ENCODE measurements around the gene EPS15.
"Not testable (repeated sequence)": the region's sequence is repeated elsewhere in the genome, so short reads cannot be mapped to it uniquely, and the experiment has no call there.

The EPS15 gene

GRCh38 chr1:51433269-51433971, 85.6 kb downstream of the EPS15 start:
- no peak for DNase-seq (ENCODE audit: low read depth in 2 of 2, low spot score in 1 of 2)

GRCh38 chr1:51432146-51432545, 86.9 kb downstream of the EPS15 start:
- DNase-seq (ENCODE audit: low read depth in 2 of 2, low spot score in 1 of 2): no peak

DNA sequence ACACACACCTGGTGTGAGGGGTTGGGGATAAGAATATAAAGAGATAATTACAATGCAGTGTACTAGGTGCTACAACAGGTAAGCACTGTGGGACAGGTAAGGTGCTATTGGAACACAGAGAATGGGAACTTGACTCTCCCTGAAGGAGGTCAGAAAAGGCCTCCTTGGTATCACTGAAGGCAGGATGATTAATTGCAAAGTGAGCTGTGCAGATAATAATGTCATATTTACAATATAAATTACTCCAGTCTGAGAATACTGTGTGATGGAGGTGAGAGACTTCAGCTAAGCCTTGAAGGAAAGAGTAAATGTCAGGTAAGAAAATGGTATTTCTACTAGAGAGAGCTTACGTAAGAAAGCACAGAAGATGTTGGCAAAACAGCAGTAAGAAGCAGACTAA, 91.6 kb downstream of the EPS15 start:
- DNase-seq (ENCODE audit: low read depth in 2 of 2, low spot score in 1 of 2): no peak

DNA sequence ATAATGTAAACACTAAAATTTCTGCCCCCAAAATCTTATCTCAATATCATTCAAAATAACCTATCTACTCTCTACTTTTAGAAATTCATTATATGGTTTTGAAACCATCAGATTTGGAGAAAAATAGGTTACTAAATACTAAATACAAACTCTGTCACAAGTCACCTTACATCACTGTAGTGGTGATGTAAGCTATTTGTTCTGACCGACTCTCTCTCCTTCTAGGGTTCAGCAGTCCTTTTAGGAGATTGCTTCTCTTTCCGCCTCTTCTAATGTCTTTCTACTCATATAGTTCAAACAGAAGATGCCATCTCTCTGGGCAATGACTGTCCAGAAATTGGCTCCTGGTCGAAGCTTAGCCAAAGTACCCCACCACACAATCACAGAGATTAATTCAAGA, 93.1 kb downstream of the EPS15 start:
- DNase-seq (ENCODE audit: low read depth in 2 of 2, low spot score in 1 of 2): no peak

GRCh38 chr1:51425273-51425672, 93.8 kb downstream of the EPS15 start:
- DNase-seq (ENCODE audit: low read depth in 2 of 2, low spot score in 1 of 2): no peak

GRCh38 chr1:51423073-51423821, 95.8 kb downstream of the EPS15 start:
- no peak for DNase-seq (ENCODE audit: low read depth in 2 of 2, low spot score in 1 of 2)

- DNase-seq (ENCODE audit: low read depth in 2 of 2, low spot score in 1 of 2): no peak
Measured at GRCh38 chr1:51422367-51423072, 96.5 kb downstream of the EPS15 start.

GRCh38 chr1:51421964-51422363, 97.1 kb downstream of the EPS15 start:
- DNase-seq (ENCODE audit: low read depth in 2 of 2, low spot score in 1 of 2): no peak

DNA sequence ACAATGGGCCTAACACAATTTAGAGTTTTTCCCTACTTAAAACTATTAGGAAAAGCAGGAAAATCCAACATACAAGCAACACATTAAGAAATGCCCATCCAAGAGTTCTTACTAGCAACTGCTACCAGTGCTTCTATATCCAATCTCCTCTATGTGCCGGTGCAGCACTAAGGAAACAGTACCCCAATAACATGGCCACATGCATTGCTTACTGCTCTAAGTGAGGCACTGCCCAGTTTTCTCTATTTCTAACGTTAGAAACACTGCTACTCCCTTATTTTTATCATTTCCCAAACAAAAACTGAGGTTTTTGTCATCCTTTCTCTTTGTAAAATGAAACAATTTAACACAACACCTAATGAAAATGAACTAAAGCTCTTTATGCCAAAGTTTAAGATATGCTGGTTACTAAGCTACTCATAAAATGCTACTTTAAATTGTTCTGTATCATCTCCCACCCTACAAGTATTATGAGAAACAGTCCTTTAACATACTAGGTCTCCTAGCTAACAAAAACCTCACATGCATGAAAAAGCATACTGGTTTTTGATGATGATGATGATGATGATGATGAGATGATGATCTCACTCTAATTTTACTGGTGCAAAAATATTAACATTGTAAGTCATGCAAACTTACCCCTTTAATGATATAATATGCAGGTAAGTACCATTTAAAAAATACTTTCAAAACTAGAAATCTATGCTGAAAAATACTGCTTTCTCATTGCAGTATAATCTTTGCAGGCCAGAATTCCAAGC, 98.0 kb downstream of the EPS15 start:
- no peak for DNase-seq (ENCODE audit: low read depth in 2 of 2, low spot score in 1 of 2)

DNA sequence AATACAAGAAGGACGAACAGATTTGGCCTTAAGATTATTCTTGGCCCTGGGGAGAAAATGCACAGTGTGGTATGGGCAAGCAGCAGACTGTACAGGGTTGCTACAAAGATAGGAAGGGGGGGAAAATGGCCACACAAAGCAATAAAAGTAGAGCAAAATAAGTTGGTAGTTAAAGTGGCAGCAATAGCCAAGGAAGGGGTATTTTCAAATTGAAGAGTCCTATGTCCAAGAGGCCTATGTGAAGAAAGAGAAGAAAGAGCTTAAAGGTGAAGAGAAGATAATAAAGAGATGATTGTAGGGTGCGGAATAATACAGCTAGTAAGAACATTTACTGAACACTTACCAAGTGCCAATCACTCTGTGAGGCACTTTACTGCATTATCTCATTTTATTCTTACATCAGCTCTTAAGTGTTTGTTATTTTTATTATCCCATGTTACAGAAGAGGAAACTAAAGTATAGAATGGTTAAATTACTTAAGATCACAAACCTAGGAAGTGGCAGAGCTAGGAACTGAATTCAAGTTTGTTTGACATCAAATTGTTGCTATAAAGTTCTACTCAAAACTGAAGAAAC, 100.6 kb downstream of the EPS15 start:
- no peak for DNase-seq (ENCODE audit: low read depth in 2 of 2, low spot score in 1 of 2)

GRCh38 chr1:51417496-51418383, 101.3 kb downstream of the EPS15 start:
- no peak for DNase-seq (ENCODE audit: low read depth in 2 of 2, low spot score in 1 of 2)

DNA sequence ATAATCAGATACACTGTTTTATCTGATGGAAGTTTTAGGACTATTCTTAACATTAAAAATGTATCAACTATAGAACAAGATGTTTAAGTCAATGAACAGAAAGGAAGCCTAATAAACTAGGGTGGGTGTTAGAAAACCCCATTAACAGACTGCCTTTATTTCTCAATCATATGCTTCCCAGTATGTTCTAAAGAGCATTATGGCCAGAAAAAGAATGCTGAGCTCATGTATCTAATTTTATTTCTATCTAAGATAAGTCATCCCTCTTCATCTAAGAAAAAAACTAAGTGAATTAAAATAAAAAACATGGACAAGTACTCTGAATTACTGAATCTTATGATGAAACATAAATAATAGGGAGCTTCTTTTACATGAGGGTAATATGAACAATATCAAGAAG, 102.2 kb downstream of the EPS15 start:
- no peak for DNase-seq (ENCODE audit: low read depth in 2 of 2, low spot score in 1 of 2)

DNA sequence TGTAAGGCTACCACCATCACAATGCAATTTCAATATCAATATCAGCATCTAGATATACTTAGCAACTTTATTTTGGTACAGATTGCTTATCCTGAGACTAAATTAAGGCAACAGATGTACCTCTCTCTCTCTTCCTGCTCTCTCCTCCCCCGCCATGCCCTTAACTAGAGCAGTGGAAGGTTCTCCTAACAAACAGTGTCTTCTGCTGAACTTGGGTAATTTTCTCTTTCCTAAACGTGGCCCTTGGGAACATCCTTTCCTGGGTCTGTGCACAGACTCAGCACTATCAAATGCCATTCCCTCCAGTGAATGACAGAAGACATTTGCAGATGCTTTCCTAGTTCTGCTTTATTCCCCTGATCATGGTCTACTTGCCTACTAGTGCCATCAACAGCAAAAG, 103.1 kb downstream of the EPS15 start:
- DNase-seq (ENCODE audit: low read depth in 2 of 2, low spot score in 1 of 2): no peak

GRCh38 chr1:51414811-51415210, 104.3 kb downstream of the EPS15 start:
- no peak for DNase-seq (ENCODE audit: low read depth in 2 of 2, low spot score in 1 of 2)

DNA sequence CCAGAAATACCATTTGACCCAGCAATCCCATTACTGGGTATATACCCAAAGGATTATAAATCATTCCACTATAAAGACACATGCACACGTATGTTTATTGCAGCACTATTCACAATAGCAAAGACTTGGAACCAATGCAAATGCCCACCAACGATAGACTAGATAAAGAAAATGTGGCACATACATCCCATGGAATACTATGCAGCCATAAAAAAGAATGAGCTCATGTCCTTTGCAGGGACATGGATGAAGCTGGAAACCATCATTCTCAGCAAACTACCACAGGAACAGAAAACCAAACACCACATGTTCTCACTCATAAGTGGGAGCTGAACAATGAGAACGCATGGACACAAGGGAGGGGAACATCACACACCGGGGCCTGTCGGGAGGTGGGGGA, 107.2 kb downstream of the EPS15 start:
- not testable (repeated sequence) for DNase-seq (ENCODE audit: low read depth in 2 of 2, low spot score in 1 of 2)

- DNase-seq (ENCODE audit: low read depth in 2 of 2, low spot score in 1 of 2): no peak
Measured at GRCh38 chr1:51410568-51411460, 108.3 kb downstream of the EPS15 start.

GRCh38 chr1:51409755-51410541, 109.1 kb downstream of the EPS15 start:
- not testable (repeated sequence) for DNase-seq (ENCODE audit: low read depth in 2 of 2, low spot score in 1 of 2)

DNA sequence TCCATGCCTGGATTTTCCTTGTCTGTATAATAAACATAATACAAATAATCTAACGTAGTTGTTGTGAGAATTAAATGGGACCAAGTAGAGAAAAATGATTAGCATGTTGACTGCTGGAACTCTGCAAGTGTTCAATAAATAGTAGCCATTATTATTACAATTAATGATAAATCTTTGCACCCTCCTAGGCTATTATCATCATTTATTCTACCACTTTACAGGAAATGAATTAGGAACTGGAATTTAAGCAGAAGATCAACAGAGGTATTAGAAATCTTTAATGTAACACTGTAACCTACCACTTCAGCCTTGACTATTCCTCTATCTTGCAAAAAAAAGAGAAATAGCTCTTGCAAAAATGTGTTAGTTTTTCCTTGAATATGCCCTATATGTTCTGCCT, 126.8 kb downstream of the EPS15 start:
- DNase-seq (ENCODE audit: low read depth in 2 of 2, low spot score in 1 of 2): no peak

All from stimulated activated CD8-positive, alpha-beta memory T cell treated with anti-CD3 and anti-CD28 coated beads, Interleukin-4, amount 100 ng/mL, for 4 hours (primary cell).